Natural killer cell (primary cell): ENCODE measurements around the gene P3H2. TPM values are rescaled to one million over a fixed set of nuclear protein-coding genes. Genes with fewer than 3 reads are reported as not detected.

ENCODE experiments used
- ATAC-seq, 3 donors: fragments of 150-1000 bp in 2 of 3; fragments of 200-7000 bp in 1 of 3; cut with Tn5 transposase; 1 replicate in 1 of 3; 2 replicates in 2 of 3; pipeline ENCODE4 v1.10.0; 2021; ENCODE audit warnings: mild to moderate bottlenecking in 2 of 3, moderate library complexity in 2 of 3
- DNase-seq, 2 donors: peaks; one replicate each; pipeline versions ENCODE4 v3.0.0 to v3.0.0-alpha.2; 2013 to 2021; ENCODE audit warnings: mixed read lengths in 1 of 2
- H3K27ac ChIP-seq: one replicate; pipeline ENCODE4 v1.5.1; 2013; ENCODE audit warnings: mild to moderate bottlenecking, low read length
- H3K27me3 ChIP-seq: one replicate; pipeline ENCODE4 v1.6.1; 2013; ENCODE audit warnings: low read length; ENCODE audit not compliant: control insufficient read depth, insufficient read depth
- H3K36me3 ChIP-seq: one replicate; pipeline ENCODE4 v1.6.1; 2013; ENCODE audit warnings: low read length; ENCODE audit not compliant: control insufficient read depth, insufficient read depth
- H3K4me1 ChIP-seq: one replicate; pipeline ENCODE4 v1.6.1; 2013; ENCODE audit warnings: low read length; ENCODE audit not compliant: control insufficient read depth, insufficient read depth
- H3K4me3 ChIP-seq: one replicate; pipeline ENCODE4 v1.5.1; 2013; ENCODE audit warnings: low read length
- H3K9me3 ChIP-seq: one replicate; pipeline ENCODE4 v1.6.1; 2013; ENCODE audit warnings: low read length; ENCODE audit not compliant: control insufficient read depth, insufficient read depth
- H3K27ac Mint-ChIP-seq, 2 donors: one replicate each; pipeline ENCODE4 v1.8.0; 2022; ENCODE audit warnings: mild to moderate bottlenecking in 2 of 2, mixed read lengths in 2 of 2, moderate library complexity in 1 of 2
- H3K27me3 Mint-ChIP-seq, 2 donors: one replicate each; pipeline ENCODE4 v1.8.0; 2022; ENCODE audit warnings: low read depth in 2 of 2, mixed read lengths in 2 of 2
- H3K36me3 Mint-ChIP-seq: one replicate; pipeline ENCODE4 v1.8.0; 2022; ENCODE audit warnings: mixed read lengths
- H3K4me1 Mint-ChIP-seq, 2 donors: one replicate each; pipeline ENCODE4 v1.8.0; 2022; ENCODE audit warnings: mixed read lengths in 2 of 2
- H3K4me3 Mint-ChIP-seq: one replicate; pipeline ENCODE4 v1.8.0; 2022; ENCODE audit warnings: mild to moderate bottlenecking, moderate library complexity, mixed read lengths
- H3K9me3 Mint-ChIP-seq, 2 donors: one replicate each; pipeline ENCODE4 v1.8.0; 2022; ENCODE audit warnings: mixed read lengths in 2 of 2
- WGBS: methylation state at CpG from one replicate; pipeline ENCODE4 v1.1.7; 2013; ENCODE audit warnings: missing lambda C conversion rate; ENCODE audit not compliant: insufficient coverage; 5-methylcytosine and 5-hydroxymethylcytosine counted together
- intact Hi-C: fragments of 100-400 bp; cut with micrococcal nuclease; formaldehyde crosslinking; loops from one replicate; pipeline ENCODE4 v1.14.2; 2022
- total RNA-seq, 4 donors: library from RNA; stranded (reverse); fragments of 120-200 nt in 1 of 4; gene quantifications; one replicate each; pipeline versions ENCODE4 v1.2.3 to v1.2.4, GENCODE V29; 2013 to 2022
- TF ChIP-seq, protein P1 (sequence below): fragments of 200-600 bp; IDR thresholded peaks from one replicate; pipeline ENCODE4 v1.8.0; 2022; ENCODE audit warnings: antibody characterized with exemption

P3H2 gene
- total RNA-seq, 3 donors from 2014 or later (not counting 1 experiment from before 2014, with no cell fraction given), result 0.43 to 1.0 (median 0.64) TPM

DNA sequence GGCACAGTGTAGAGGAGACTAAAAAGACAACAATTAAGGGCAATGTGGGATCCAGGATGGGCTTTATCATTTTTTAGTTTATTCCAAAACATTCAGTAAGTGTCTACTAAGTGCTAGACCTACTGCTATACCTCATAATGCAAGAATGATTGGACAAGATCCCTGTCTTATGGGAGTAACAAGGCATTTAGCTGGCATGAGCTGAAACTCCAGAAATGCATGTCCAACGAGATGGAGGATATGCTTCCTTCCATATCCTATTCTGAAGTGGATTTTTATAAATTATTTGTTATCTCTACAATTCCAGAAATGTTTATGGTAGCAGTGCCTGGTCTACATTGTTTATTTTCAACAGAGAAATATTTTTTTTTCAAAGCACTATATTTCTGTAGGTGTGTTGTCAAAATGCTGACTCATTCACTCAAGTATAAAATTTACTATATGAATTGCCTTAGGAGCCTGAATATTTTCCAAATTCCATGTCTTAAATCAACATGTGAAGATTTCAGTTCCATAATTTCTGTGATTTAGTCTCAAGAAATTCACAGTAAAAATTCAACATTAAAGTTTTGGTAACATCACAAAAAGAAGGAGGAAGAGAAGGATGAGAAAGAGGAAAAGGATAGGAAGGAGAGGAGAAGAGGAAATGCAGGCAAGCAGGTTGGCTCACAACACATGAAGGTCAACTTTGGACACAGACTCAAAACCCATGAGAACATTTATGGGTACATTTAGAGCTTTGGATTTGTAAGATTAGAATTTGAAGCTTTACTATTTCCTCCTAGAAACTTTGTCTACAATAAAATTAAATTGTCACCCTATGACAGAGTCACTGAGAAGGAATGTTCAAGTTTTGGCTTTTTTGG, 88.6 kb downstream of the P3H2 start:
- Mint-ChIP-seq H3K9me3 (peaks cover 0 to 2% of the 10 kb centered on the region in 2 donors), H3K4me1 (no peaks in the 10 kb centered on the region), H3K27me3 (no peaks in the 10 kb centered on the region), H3K36me3 (no peaks in the 10 kb centered on the region), H3K27ac (no peak overlapping the region), H3K4me3 (no peak overlapping the region)
- no peak for DNase-seq
- Histone ChIP-seq H3K4me3 (no peak overlapping the region), H3K36me3 (no peaks in the 10 kb centered on the region), H3K27ac (no peak overlapping the region), H3K4me1 (no peaks in the 10 kb centered on the region), H3K9me3 (no peaks in the 10 kb centered on the region), H3K27me3 (no peaks in the 10 kb centered on the region)
- WGBS, result no CpG with 5 or more reads among the region's 1 CpG
- TF ChIP-seq, protein P1, sequence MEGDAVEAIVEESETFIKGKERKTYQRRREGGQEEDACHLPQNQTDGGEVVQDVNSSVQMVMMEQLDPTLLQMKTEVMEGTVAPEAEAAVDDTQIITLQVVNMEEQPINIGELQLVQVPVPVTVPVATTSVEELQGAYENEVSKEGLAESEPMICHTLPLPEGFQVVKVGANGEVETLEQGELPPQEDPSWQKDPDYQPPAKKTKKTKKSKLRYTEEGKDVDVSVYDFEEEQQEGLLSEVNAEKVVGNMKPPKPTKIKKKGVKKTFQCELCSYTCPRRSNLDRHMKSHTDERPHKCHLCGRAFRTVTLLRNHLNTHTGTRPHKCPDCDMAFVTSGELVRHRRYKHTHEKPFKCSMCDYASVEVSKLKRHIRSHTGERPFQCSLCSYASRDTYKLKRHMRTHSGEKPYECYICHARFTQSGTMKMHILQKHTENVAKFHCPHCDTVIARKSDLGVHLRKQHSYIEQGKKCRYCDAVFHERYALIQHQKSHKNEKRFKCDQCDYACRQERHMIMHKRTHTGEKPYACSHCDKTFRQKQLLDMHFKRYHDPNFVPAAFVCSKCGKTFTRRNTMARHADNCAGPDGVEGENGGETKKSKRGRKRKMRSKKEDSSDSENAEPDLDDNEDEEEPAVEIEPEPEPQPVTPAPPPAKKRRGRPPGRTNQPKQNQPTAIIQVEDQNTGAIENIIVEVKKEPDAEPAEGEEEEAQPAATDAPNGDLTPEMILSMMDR, result no peak
- ATAC-seq, result no peak
- intact Hi-C loops, result no loop called here

DNA sequence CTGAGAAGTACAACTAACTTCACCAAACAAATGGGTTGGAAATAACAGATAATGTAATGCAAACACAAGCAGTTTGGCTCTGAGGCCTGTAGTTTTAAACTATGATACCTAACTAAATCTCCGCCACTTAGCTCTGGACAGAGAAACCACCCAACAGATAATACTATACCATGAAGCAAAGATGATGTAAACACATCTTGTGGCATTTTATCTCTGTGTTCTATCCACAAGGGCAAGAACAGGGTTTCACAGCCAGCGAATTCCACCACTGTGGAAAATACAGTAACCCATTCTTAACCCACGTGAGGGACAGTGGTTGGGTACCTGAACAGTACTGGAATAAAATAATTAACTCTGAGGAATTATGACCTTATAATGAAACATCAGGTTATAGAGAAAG, 93.6 kb downstream of the P3H2 start:
- TF ChIP-seq, protein P1, result no peak
- H3K27ac ChIP-seq, result no peak overlapping the region
- Mint-ChIP-seq H3K27me3 (no peaks in the 10 kb centered on the region), H3K27ac (no peak overlapping the region), H3K4me3 (no peak overlapping the region), H3K9me3 (no peaks in the 10 kb centered on the region), H3K36me3 (no peaks in the 10 kb centered on the region), H3K4me1 (no peaks in the 10 kb centered on the region)
- no peaks in the 10 kb centered on the region for H3K27me3 ChIP-seq
- intact Hi-C loops, result no loop called here
- DNase-seq (no peak), ATAC-seq (no peak)
- 100% methylated on average over 1 of the region's 3 CpGs for WGBS
- no peaks in the 10 kb centered on the region for H3K9me3 ChIP-seq
- no peaks in the 10 kb centered on the region for H3K36me3 ChIP-seq
- H3K4me3 ChIP-seq, result no peak overlapping the region
- no peaks in the 10 kb centered on the region for H3K4me1 ChIP-seq

DNA sequence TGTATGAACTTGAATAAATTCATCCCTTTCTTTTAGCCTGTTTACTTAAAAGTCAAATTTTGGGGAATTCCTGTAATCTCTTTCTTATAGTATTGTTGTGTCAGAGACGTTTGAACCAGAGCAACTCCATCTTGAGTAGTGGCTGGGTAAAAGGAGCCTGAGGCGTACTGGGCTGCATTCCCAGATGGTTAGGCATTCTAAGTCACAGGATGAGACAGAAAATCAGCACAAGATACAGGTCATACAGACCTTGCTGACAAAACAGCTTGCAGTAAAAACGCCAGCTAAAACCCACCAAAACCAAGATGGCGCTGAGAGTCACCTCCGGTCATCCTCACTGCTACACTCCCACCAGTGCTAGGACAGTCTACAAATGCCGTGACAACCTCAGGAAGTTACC, 94.5 kb downstream of the P3H2 start:
- Histone ChIP-seq H3K4me1 (no peaks in the 10 kb centered on the region), H3K27me3 (no peaks in the 10 kb centered on the region), H3K27ac (no peak overlapping the region), H3K36me3 (no peaks in the 10 kb centered on the region), H3K9me3 (no peaks in the 10 kb centered on the region), H3K4me3 (no peak overlapping the region)
- no peaks in the 10 kb centered on the region for H3K4me1 Mint-ChIP-seq
- DNase-seq (no peak), ATAC-seq (no peak)
- TF ChIP-seq, protein P1, result no peak
- H3K4me3 Mint-ChIP-seq, result no peak overlapping the region
- intact Hi-C loops, result no loop called here
- no peaks in the 10 kb centered on the region for H3K27me3 Mint-ChIP-seq
- H3K36me3 Mint-ChIP-seq, result no peaks in the 10 kb centered on the region
- H3K9me3 Mint-ChIP-seq, result no peaks in the 10 kb centered on the region
- WGBS, result 89% methylated on average over 6 of the region's 6 CpGs
- H3K27ac Mint-ChIP-seq, result no peak overlapping the region

DNA sequence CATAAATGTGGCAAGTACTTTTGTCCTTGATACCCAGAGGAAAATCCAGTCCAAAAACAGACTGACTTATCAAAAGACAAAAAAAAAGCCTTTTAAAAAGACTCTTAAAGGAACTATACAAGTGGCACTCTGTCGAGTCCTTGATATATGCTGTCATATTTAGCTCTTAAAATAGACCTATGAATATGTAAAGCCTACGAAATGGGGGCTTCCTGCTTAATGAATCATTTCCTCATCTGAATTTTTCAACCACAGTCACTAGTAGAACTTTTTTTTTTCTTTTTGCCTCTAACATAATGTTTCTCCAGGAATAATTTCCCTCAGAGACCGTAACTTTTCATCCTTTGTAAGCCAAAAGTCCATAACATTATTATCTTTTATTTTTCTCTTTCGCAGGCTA, 95.8 kb downstream of the P3H2 start:
- Histone ChIP-seq H3K27ac (no peak overlapping the region), H3K27me3 (no peaks in the 10 kb centered on the region), H3K4me3 (no peak overlapping the region), H3K4me1 (no peaks in the 10 kb centered on the region), H3K9me3 (no peaks in the 10 kb centered on the region), H3K36me3 (no peaks in the 10 kb centered on the region)
- WGBS, result 20% methylated on average over 3 of the region's 4 CpGs
- TF ChIP-seq, protein P1, result no peak
- DNase-seq (no peak), ATAC-seq (no peak)
- no peak overlapping the region for H3K4me3 Mint-ChIP-seq
- no peaks in the 10 kb centered on the region for H3K27me3 Mint-ChIP-seq
- H3K4me1 Mint-ChIP-seq, result no peaks in the 10 kb centered on the region
- H3K9me3 Mint-ChIP-seq, result no peaks in the 10 kb centered on the region
- intact Hi-C loops, result no loop called here
- no peaks in the 10 kb centered on the region for H3K36me3 Mint-ChIP-seq
- no peak overlapping the region for H3K27ac Mint-ChIP-seq
